ENCODE data around the gene SH3RF3. TPM values are rescaled to one million over a fixed set of nuclear protein-coding genes. Genes with fewer than 3 reads are reported as not detected.

SH3RF3 gene
- total RNA-seq, 1 donor from 2014 or later, result 1.7 TPM

GRCh38 chr2:109132626-109133025 is 3.6 kb downstream of the SH3RF3 start:
- peaks cover 7% of the 10 kb centered on the region for H3K27me3 Mint-ChIP-seq (ENCODE audit: unreplicated experiment)

GRCh38 chr2:109133746-109134145 is 4.7 kb downstream of the SH3RF3 start:
- peaks cover 18% of the 10 kb centered on the region for H3K4me1 Mint-ChIP-seq (ENCODE audit: low read depth, unreplicated experiment)
- DNase-seq, result no peak
- no peak overlapping the region for H3K27ac Mint-ChIP-seq (ENCODE audit: unreplicated experiment)
- H3K4me3 Mint-ChIP-seq (ENCODE audit: unreplicated experiment), result no peak overlapping the region
- H3K36me3 Mint-ChIP-seq (ENCODE audit: unreplicated experiment), result no peaks in the 10 kb centered on the region
- H3K27me3 Mint-ChIP-seq (ENCODE audit: unreplicated experiment), result peaks cover 11% of the 10 kb centered on the region
- H3K9me3 Mint-ChIP-seq (ENCODE audit: unreplicated experiment), result peaks cover 6% of the 10 kb centered on the region
- TF ChIP-seq, protein P1, sequence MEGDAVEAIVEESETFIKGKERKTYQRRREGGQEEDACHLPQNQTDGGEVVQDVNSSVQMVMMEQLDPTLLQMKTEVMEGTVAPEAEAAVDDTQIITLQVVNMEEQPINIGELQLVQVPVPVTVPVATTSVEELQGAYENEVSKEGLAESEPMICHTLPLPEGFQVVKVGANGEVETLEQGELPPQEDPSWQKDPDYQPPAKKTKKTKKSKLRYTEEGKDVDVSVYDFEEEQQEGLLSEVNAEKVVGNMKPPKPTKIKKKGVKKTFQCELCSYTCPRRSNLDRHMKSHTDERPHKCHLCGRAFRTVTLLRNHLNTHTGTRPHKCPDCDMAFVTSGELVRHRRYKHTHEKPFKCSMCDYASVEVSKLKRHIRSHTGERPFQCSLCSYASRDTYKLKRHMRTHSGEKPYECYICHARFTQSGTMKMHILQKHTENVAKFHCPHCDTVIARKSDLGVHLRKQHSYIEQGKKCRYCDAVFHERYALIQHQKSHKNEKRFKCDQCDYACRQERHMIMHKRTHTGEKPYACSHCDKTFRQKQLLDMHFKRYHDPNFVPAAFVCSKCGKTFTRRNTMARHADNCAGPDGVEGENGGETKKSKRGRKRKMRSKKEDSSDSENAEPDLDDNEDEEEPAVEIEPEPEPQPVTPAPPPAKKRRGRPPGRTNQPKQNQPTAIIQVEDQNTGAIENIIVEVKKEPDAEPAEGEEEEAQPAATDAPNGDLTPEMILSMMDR (IDR thresholded peaks at IDR 0.05; ENCODE audit: partially characterized antibody, unreplicated experiment), result no peak

More at GRCh38 chr2:109132626-109133025, 3.6 kb downstream of the SH3RF3 start:
- H3K4me3 Mint-ChIP-seq (ENCODE audit: unreplicated experiment), result no peak overlapping the region
- no peak for DNase-seq
- no peaks in the 10 kb centered on the region for H3K36me3 Mint-ChIP-seq (ENCODE audit: unreplicated experiment)
- TF ChIP-seq, protein P1 (IDR thresholded peaks at IDR 0.05; ENCODE audit: partially characterized antibody, unreplicated experiment), result no peak
- H3K4me1 Mint-ChIP-seq (ENCODE audit: low read depth, unreplicated experiment), result peaks cover 18% of the 10 kb centered on the region
- peaks cover 6% of the 10 kb centered on the region for H3K9me3 Mint-ChIP-seq (ENCODE audit: unreplicated experiment)
- no peak overlapping the region for H3K27ac Mint-ChIP-seq (ENCODE audit: unreplicated experiment)

GRCh38 chr2:109134741-109135358 is 5.8 kb downstream of the SH3RF3 start:
- no peak for DNase-seq
- H3K27ac Mint-ChIP-seq (ENCODE audit: unreplicated experiment), result no peak overlapping the region

GRCh38 chr2:109135359-109136197 is 6.6 kb downstream of the SH3RF3 start:
- Mint-ChIP-seq H3K4me3 (ENCODE audit: unreplicated experiment) (no peak overlapping the region), H3K27ac (ENCODE audit: unreplicated experiment) (no peak overlapping the region), H3K36me3 (ENCODE audit: unreplicated experiment) (no peaks in the 10 kb centered on the region), H3K4me1 (ENCODE audit: low read depth, unreplicated experiment) (peaks cover 14% of the 10 kb centered on the region), H3K27me3 (ENCODE audit: unreplicated experiment) (peaks cover 8% of the 10 kb centered on the region), H3K9me3 (ENCODE audit: unreplicated experiment) (peaks cover 3% of the 10 kb centered on the region)
- no peak for DNase-seq
- TF ChIP-seq, protein P1 (IDR thresholded peaks at IDR 0.05; ENCODE audit: partially characterized antibody, unreplicated experiment), result no peak

More at GRCh38 chr2:109134741-109135358, 5.8 kb downstream of the SH3RF3 start:
- H3K9me3 Mint-ChIP-seq (ENCODE audit: unreplicated experiment), result peaks cover 6% of the 10 kb centered on the region
- no peak overlapping the region for H3K4me3 Mint-ChIP-seq (ENCODE audit: unreplicated experiment)
- no peaks in the 10 kb centered on the region for H3K36me3 Mint-ChIP-seq (ENCODE audit: unreplicated experiment)
- TF ChIP-seq, protein P1 (IDR thresholded peaks at IDR 0.05; ENCODE audit: partially characterized antibody, unreplicated experiment), result no peak
- H3K27me3 Mint-ChIP-seq (ENCODE audit: unreplicated experiment), result peaks cover 11% of the 10 kb centered on the region
- H3K4me1 Mint-ChIP-seq (ENCODE audit: low read depth, unreplicated experiment), result peaks cover 18% of the 10 kb centered on the region

DNA sequence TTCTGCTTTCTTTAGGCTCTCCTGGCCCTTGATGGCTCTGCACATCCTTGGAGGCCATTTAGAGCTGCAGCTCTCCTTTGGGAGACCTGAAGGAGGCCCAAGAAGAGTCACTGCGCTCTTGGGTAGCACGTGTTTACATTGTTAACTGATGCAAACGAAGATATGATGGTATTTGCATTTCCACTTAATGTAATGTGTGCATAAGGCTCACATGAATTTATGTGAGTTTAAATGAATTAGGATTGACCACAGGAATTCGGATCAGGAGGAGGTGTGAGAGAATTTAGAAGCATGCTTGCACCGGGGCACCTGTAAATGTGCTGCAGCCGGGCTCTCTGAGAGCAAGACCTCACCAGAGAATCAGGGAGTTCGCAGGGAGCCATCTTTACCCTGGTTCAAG is 7.5 kb downstream of the SH3RF3 start:
- DNase-seq, result no peak
- peaks cover 14% of the 10 kb centered on the region for H3K4me1 Mint-ChIP-seq (ENCODE audit: low read depth, unreplicated experiment)
- peaks cover 3% of the 10 kb centered on the region for H3K9me3 Mint-ChIP-seq (ENCODE audit: unreplicated experiment)
- no peak overlapping the region for H3K27ac Mint-ChIP-seq (ENCODE audit: unreplicated experiment)
- no peak overlapping the region for H3K4me3 Mint-ChIP-seq (ENCODE audit: unreplicated experiment)
- peaks cover 8% of the 10 kb centered on the region for H3K27me3 Mint-ChIP-seq (ENCODE audit: unreplicated experiment)
- TF ChIP-seq, protein P1 (IDR thresholded peaks at IDR 0.05; ENCODE audit: partially characterized antibody, unreplicated experiment), result no peak
- no peaks in the 10 kb centered on the region for H3K36me3 Mint-ChIP-seq (ENCODE audit: unreplicated experiment)

All from glutamatergic neuron (in vitro differentiated cells).